Neural cell (in vitro differentiated cells): ENCODE results near the gene PPP2R5B.

Experiments used
- EP300 ChIP-seq: fragments of 450-650 bp; conservative IDR thresholded peaks from 2 replicates; pipeline ENCODE4 v1.6.1; 2014; ENCODE audit warnings: antibody characterized with exemption, mild to moderate bottlenecking, moderate library complexity; ENCODE audit not compliant: poor library complexity, severe bottlenecking
- EZH2 ChIP-seq: fragments of 200-600, 300-800 bp; shearing (Covaris generic), sonication (generic); IDR thresholded peaks from 2 replicates; pipeline ENCODE4 v1.6.1; 2014; ENCODE audit warnings: antibody characterized with exemption, low read length, borderline replicate concordance, mild to moderate bottlenecking; ENCODE audit not compliant: insufficient read depth, poor library complexity, severe bottlenecking
- MXI1 ChIP-seq: fragments of 450-650 bp; conservative IDR thresholded peaks from 2 replicates; pipeline ENCODE4 v1.6.1; 2014; ENCODE audit warnings: antibody characterized with exemption, mild to moderate bottlenecking; ENCODE audit not compliant: poor library complexity, severe bottlenecking
- POLR2AphosphoS5 ChIP-seq: IDR thresholded peaks from 2 replicates; pipeline ENCODE4 v1.6.1; 2012
- RAD21 ChIP-seq: fragments of 450-650 bp; conservative IDR thresholded peaks from 2 replicates; pipeline ENCODE4 v1.6.1; 2014; ENCODE audit warnings: antibody characterized with exemption, mild to moderate bottlenecking, moderate library complexity
- SMC3 ChIP-seq: fragments of 450-650 bp; conservative IDR thresholded peaks from 2 replicates; pipeline ENCODE4 v1.6.1; 2014; ENCODE audit warnings: antibody characterized with exemption, mild to moderate bottlenecking, moderate library complexity; ENCODE audit not compliant: poor library complexity
- TAF1 ChIP-seq: IDR thresholded peaks from 2 replicates; pipeline ENCODE4 v1.6.1; 2012; ENCODE audit warnings: low read depth
- TF ChIP-seq, protein P1 (sequence below): fragments of 450-650 bp; IDR thresholded peaks from 2 replicates; pipeline ENCODE4 v1.5.1; 2014; ENCODE audit warnings: antibody characterized with exemption, mild to moderate bottlenecking, moderate library complexity; ENCODE audit not compliant: poor library complexity, severe bottlenecking
- TF ChIP-seq, protein P2 (sequence below): IDR thresholded peaks from 2 replicates; pipeline ENCODE4 v1.6.1; 2012; ENCODE audit warnings: borderline replicate concordance

DNA sequence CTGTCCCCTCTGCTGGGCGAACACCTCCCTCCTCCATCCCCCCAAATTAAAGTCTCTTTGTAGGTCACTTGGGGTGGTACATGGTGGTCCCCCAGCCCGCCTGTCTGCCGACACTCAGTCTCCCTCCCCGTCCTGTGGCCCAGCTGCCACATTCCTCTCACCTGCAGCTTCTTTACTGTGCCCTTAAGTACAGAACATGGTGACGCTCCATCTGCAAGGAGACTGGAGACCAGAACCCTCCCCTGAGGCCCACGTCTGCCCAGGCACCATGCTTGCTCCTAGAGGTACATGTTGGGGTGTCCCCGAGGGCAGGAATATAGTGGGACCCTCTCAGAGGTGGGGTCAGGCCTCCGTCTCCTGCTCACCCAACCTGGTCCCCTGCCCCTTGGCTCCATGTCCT, 40.5 kb upstream of the PPP2R5B start:
- TF ChIP-seq TAF1 (no peak), EZH2 (no peak), SMC3 (no peak), MXI1 (no peak), POLR2AphosphoS5 (no peak), EP300 (no peak), RAD21 (no peak)
- TF ChIP-seq, protein P1, sequence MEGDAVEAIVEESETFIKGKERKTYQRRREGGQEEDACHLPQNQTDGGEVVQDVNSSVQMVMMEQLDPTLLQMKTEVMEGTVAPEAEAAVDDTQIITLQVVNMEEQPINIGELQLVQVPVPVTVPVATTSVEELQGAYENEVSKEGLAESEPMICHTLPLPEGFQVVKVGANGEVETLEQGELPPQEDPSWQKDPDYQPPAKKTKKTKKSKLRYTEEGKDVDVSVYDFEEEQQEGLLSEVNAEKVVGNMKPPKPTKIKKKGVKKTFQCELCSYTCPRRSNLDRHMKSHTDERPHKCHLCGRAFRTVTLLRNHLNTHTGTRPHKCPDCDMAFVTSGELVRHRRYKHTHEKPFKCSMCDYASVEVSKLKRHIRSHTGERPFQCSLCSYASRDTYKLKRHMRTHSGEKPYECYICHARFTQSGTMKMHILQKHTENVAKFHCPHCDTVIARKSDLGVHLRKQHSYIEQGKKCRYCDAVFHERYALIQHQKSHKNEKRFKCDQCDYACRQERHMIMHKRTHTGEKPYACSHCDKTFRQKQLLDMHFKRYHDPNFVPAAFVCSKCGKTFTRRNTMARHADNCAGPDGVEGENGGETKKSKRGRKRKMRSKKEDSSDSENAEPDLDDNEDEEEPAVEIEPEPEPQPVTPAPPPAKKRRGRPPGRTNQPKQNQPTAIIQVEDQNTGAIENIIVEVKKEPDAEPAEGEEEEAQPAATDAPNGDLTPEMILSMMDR = no peak
- TF ChIP-seq, protein P2, sequence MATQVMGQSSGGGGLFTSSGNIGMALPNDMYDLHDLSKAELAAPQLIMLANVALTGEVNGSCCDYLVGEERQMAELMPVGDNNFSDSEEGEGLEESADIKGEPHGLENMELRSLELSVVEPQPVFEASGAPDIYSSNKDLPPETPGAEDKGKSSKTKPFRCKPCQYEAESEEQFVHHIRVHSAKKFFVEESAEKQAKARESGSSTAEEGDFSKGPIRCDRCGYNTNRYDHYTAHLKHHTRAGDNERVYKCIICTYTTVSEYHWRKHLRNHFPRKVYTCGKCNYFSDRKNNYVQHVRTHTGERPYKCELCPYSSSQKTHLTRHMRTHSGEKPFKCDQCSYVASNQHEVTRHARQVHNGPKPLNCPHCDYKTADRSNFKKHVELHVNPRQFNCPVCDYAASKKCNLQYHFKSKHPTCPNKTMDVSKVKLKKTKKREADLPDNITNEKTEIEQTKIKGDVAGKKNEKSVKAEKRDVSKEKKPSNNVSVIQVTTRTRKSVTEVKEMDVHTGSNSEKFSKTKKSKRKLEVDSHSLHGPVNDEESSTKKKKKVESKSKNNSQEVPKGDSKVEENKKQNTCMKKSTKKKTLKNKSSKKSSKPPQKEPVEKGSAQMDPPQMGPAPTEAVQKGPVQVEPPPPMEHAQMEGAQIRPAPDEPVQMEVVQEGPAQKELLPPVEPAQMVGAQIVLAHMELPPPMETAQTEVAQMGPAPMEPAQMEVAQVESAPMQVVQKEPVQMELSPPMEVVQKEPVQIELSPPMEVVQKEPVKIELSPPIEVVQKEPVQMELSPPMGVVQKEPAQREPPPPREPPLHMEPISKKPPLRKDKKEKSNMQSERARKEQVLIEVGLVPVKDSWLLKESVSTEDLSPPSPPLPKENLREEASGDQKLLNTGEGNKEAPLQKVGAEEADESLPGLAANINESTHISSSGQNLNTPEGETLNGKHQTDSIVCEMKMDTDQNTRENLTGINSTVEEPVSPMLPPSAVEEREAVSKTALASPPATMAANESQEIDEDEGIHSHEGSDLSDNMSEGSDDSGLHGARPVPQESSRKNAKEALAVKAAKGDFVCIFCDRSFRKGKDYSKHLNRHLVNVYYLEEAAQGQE = no peak
